GM12801 (cell line): ENCODE results near the gene ARG2.

ENCODE experiments used
- CTCF ChIP-seq: IDR thresholded peaks from one replicate; pipeline ENCODE4 v1.5.1; 2011; ENCODE audit warnings: control low read depth; ENCODE audit not compliant: insufficient read length; ENCODE audit errors: extremely low read depth

The ARG2 gene

GRCh38 chr14:67595392-67595791 is 24.3 kb upstream of the ARG2 start:
- TF ChIP-seq CTCF = no peak

- TF ChIP-seq CTCF = no peak
Observed at GRCh38 chr14:67599698-67600561, 19.8 kb upstream of the ARG2 start, which contains the start of gene PIGH. Gene PIGH (minus strand): TSS chr14:67600268. CDS start chr14:67600203, 65 bp downstream.

- TF ChIP-seq CTCF = no peak
Observed at GRCh38 chr14:67602076-67602475, 17.6 kb upstream of the ARG2 start.

- no peak for TF ChIP-seq CTCF
Observed at GRCh38 chr14:67602995-67603545, 16.6 kb upstream of the ARG2 start.

GRCh38 chr14:67607646-67608045 is 12.1 kb upstream of the ARG2 start:
- TF ChIP-seq CTCF = no peak

- no peak for TF ChIP-seq CTCF
Observed at GRCh38 chr14:67609642-67610310, 9.9 kb upstream of the ARG2 start.

GRCh38 chr14:67610491-67610890 is 9.2 kb upstream of the ARG2 start:
- TF ChIP-seq CTCF = no peak
